ENCODE data around the gene ADGRE3. TPM values are rescaled to one million over a fixed set of nuclear protein-coding genes. Genes with fewer than 3 reads are reported as not detected.

The ADGRE3 gene
- total RNA-seq, 1 experiment from 2014 or later = not detected

- H3K27me3 Mint-ChIP-seq (ENCODE audit: low read depth) = no peaks in the 10 kb centered on the region; the same call in 1 of the 2 replicates
- Histone ChIP-seq H2BK120ac (ENCODE audit: low read depth, low read length, poor library complexity, severe bottlenecking) (no peak overlapping the region), H2BK5ac (ENCODE audit: insufficient read length, low read length) (no peak overlapping the region), H3K4me2 (ENCODE audit: insufficient read depth, insufficient read length, low read length) (no peak overlapping the region), H3K4me1 (ENCODE audit: insufficient read depth, low read length) (no peaks in the 10 kb centered on the region), H2AK5ac (ENCODE audit: insufficient read length, low read length) (no peak overlapping the region), H4K20me1 (ENCODE audit: control insufficient read depth, insufficient read depth, insufficient read length) (no peaks in the 10 kb centered on the region), H3K4ac (ENCODE audit: low read depth, low read length) (no peak overlapping the region), H3K9me3 (ENCODE audit: control insufficient read depth, low read depth, low read length) (no peaks in the 10 kb centered on the region), H4K8ac (replicated peaks; ENCODE audit: insufficient read length, low read depth, low read length) (no peak overlapping the region), H2BK12ac (ENCODE audit: insufficient read length, low read depth, low read length) (no peak overlapping the region), H3K79me1 (ENCODE audit: insufficient read depth, low read depth, low read length, poor library complexity, severe bottlenecking) (no peaks in the 10 kb centered on the region), H3K23me2 (ENCODE audit: insufficient read length, low read depth, low read length, poor library complexity, severe bottlenecking) (no peaks in the 10 kb centered on the region), H3K23ac (ENCODE audit: insufficient read length, low read depth, low read length) (no peak overlapping the region), H3T11ph (ENCODE audit: low read length) (no peak overlapping the region), H2BK20ac (ENCODE audit: low read depth, low read length, poor library complexity, severe bottlenecking) (no peak overlapping the region), H3K56ac (ENCODE audit: insufficient read length, low read depth, low read length) (no peak overlapping the region), H3K14ac (ENCODE audit: insufficient read depth, low read length) (no peak overlapping the region), H3K27me3 (ENCODE audit: insufficient read depth, low read length) (no peaks in the 10 kb centered on the region), H2AFZ (ENCODE audit: low read length) (no peak overlapping the region), H2BK15ac (ENCODE audit: low read depth, low read length) (no peak overlapping the region), H3K79me2 (ENCODE audit: insufficient read depth, low read length) (no peaks in the 10 kb centered on the region), H3K9ac (ENCODE audit: extremely low read depth, insufficient read length, low read length) (no peak overlapping the region), H4K91ac (ENCODE audit: insufficient read length, low read depth, low read length) (no peak overlapping the region), H4K5ac (ENCODE audit: insufficient read length, low read depth, low read length) (no peak overlapping the region), H3K18ac (ENCODE audit: insufficient read length, low read depth, low read length) (no peak overlapping the region), H3K27ac (ENCODE audit: insufficient read length, low read depth, low read length) (no peak overlapping the region)
- no peak overlapping the region for H3K4me3 Mint-ChIP-seq
- H3K4me1 Mint-ChIP-seq = no peaks in the 10 kb centered on the region
- DNase-seq = no peak
- peaks cover 33 to 81% of the 10 kb centered on the region in 2 experiments for H3K9me3 Mint-ChIP-seq
- TF ChIP-seq CTCF (conservative IDR thresholded peaks at IDR 0.05) = no peak
- no peak overlapping the region for H3K27ac Mint-ChIP-seq
- H3K36me3 Mint-ChIP-seq (ENCODE audit: insufficient read depth in 1 of 3, low read depth in 3 of 3) = peaks cover 4 to 12% (median 10%) of the 10 kb centered on the region in 3 experiments; a peak in 5 of 7 replicates
Observed at GRCh38 chr19:14619404-14619803, 55.2 kb downstream of the ADGRE3 start.

Measured in H9 (cell line).